Measurements from ENCODE around the gene DGLUCY.

- TF ChIP-seq, protein P1, sequence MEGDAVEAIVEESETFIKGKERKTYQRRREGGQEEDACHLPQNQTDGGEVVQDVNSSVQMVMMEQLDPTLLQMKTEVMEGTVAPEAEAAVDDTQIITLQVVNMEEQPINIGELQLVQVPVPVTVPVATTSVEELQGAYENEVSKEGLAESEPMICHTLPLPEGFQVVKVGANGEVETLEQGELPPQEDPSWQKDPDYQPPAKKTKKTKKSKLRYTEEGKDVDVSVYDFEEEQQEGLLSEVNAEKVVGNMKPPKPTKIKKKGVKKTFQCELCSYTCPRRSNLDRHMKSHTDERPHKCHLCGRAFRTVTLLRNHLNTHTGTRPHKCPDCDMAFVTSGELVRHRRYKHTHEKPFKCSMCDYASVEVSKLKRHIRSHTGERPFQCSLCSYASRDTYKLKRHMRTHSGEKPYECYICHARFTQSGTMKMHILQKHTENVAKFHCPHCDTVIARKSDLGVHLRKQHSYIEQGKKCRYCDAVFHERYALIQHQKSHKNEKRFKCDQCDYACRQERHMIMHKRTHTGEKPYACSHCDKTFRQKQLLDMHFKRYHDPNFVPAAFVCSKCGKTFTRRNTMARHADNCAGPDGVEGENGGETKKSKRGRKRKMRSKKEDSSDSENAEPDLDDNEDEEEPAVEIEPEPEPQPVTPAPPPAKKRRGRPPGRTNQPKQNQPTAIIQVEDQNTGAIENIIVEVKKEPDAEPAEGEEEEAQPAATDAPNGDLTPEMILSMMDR (conservative IDR thresholded peaks at IDR 0.05), result no peak
- no peak for TF ChIP-seq ZFX (IDR thresholded peaks at IDR 0.05)
Observed at GRCh38 chr14:91249841-91250616, 136.2 kb downstream of the DGLUCY start.
